Activated naive CD4-positive, alpha-beta T cell (primary cell): ENCODE data around the gene CHD3.
"Not testable (repeated sequence)": the region's sequence is repeated elsewhere in the genome, so short reads cannot be mapped to it uniquely, and the experiment has no call there.

Experiments used
- DNase-seq, 4 experiments: peaks; one replicate each; lab custom pipeline; 2025; lab: John Stamatoyannopoulos, UW

CHD3 gene

GRCh38 chr17:7931709-7932482, 43.3 kb downstream of the CHD3 start, which contains the start of the genes CNTROB and TRAPPC1:
CNTROB (plus strand) TSS chr17:7932206; CDS start chr17:7933080, 874 bp downstream.
TRAPPC1 (minus strand) TSS chr17:7931946; CDS start chr17:7931829, 117 bp downstream.
- peak; percentile 97 to 99 (median 98) for DNase-seq

- no peak for DNase-seq
Measured at GRCh38 chr17:7932483-7932891, 43.9 kb downstream of the CHD3 start.

GRCh38 chr17:7932949-7933348, 44.4 kb downstream of the CHD3 start:
- DNase-seq: no peak

GRCh38 chr17:7935859-7936258, 47.3 kb downstream of the CHD3 start:
- DNase-seq: no peak

GRCh38 chr17:7940034-7940433, 51.4 kb downstream of the CHD3 start:
- DNase-seq: no peak

GRCh38 chr17:7940743-7941142, 52.2 kb downstream of the CHD3 start:
- no peak for DNase-seq

- DNase-seq: no peak
Measured at GRCh38 chr17:7943291-7943690, 54.7 kb downstream of the CHD3 start.

- no peak for DNase-seq
Measured at GRCh38 chr17:7944326-7944725, 55.7 kb downstream of the CHD3 start.

- DNase-seq: no peak
Measured at GRCh38 chr17:7945651-7946050, 57.1 kb downstream of the CHD3 start.

GRCh38 chr17:7946441-7946840, 57.9 kb downstream of the CHD3 start:
- DNase-seq: no peak

- no peak for DNase-seq
Measured at GRCh38 chr17:7947651-7948050, 59.1 kb downstream of the CHD3 start.

- no peak for DNase-seq
Measured at GRCh38 chr17:7950578-7950977, 62.0 kb downstream of the CHD3 start.

GRCh38 chr17:7951143-7951792, 62.7 kb downstream of the CHD3 start:
- no peak for DNase-seq

GRCh38 chr17:7953266-7953665, 64.7 kb downstream of the CHD3 start:
- DNase-seq: not testable (repeated sequence)

- no peak for DNase-seq
Measured at GRCh38 chr17:7955414-7956227, 67.0 kb downstream of the CHD3 start.

- no peak for DNase-seq
Measured at GRCh38 chr17:7956228-7956965, 67.8 kb downstream of the CHD3 start.

GRCh38 chr17:7959503-7960253, 71.1 kb downstream of the CHD3 start:
- no peak for DNase-seq

- DNase-seq: no peak
Measured at GRCh38 chr17:7961421-7961820, 72.8 kb downstream of the CHD3 start.
